Activated B cell treated with CpG ODN at 0.5 μM for 24 hours (primary cell): ENCODE results near the gene JAK1. TPM values are rescaled to one million over a fixed set of nuclear protein-coding genes. Genes with fewer than 3 reads are reported as not detected.

ENCODE experiments used
- ATAC-seq: fragments of 200-7000 bp; cut with Tn5 transposase; one replicate; pipeline ENCODE4 v1.10.0; 2021; ENCODE audit warnings: low read depth, mild to moderate bottlenecking, moderate library complexity
- CTCF ChIA-PET: fragments of 350-600 bp; sonication (Branson Sonifier 250); formaldehyde crosslinking; loops from one replicate; lab custom pipeline; 2021; ENCODE audit warnings: antibody characterized with exemption; lab: Charles Lee
- POLR2A ChIA-PET: fragments of 350-600 bp; sonication (Branson Sonifier 250); formaldehyde crosslinking; loops from one replicate; lab custom pipeline; 2021; ENCODE audit warnings: antibody characterized with exemption; lab: Charles Lee
- DNase-seq: peaks from one replicate; pipeline ENCODE4 v3.0.0; 2022
- H3K27ac Mint-ChIP-seq: one replicate; pipeline ENCODE4 v1.8.0; 2020; ENCODE audit warnings: mixed read lengths
- H3K27me3 Mint-ChIP-seq: one replicate; pipeline ENCODE4 v1.8.0; 2021; ENCODE audit warnings: mixed read lengths
- H3K36me3 Mint-ChIP-seq: one replicate; pipeline ENCODE4 v1.8.0; 2021; ENCODE audit warnings: low read depth, mixed read lengths
- H3K4me1 Mint-ChIP-seq: one replicate; pipeline ENCODE4 v1.8.0; 2021; ENCODE audit warnings: mixed read lengths
- H3K4me3 Mint-ChIP-seq: one replicate; pipeline ENCODE4 v1.8.0; 2020; ENCODE audit warnings: mild to moderate bottlenecking, mixed read lengths
- H3K9me3 Mint-ChIP-seq: one replicate; pipeline ENCODE4 v1.8.0; 2020; ENCODE audit warnings: mixed read lengths
- intact Hi-C: fragments of 100-400 bp; cut with micrococcal nuclease; formaldehyde crosslinking; loops from one replicate; pipeline ENCODE4 v1.15.1; 2024
- total RNA-seq: library from RNA; stranded (reverse); gene quantifications from 2 replicates; pipeline ENCODE4 v1.2.3, GENCODE V29; 2022
- TF ChIP-seq, protein P1 (sequence below): fragments of 200-600 bp; IDR thresholded peaks from one replicate; pipeline ENCODE4 v1.8.0; 2022; ENCODE audit warnings: antibody characterized with exemption, mild to moderate bottlenecking

The JAK1 gene
- total RNA-seq, 1 donor from 2014 or later: 215 TPM

DNA sequence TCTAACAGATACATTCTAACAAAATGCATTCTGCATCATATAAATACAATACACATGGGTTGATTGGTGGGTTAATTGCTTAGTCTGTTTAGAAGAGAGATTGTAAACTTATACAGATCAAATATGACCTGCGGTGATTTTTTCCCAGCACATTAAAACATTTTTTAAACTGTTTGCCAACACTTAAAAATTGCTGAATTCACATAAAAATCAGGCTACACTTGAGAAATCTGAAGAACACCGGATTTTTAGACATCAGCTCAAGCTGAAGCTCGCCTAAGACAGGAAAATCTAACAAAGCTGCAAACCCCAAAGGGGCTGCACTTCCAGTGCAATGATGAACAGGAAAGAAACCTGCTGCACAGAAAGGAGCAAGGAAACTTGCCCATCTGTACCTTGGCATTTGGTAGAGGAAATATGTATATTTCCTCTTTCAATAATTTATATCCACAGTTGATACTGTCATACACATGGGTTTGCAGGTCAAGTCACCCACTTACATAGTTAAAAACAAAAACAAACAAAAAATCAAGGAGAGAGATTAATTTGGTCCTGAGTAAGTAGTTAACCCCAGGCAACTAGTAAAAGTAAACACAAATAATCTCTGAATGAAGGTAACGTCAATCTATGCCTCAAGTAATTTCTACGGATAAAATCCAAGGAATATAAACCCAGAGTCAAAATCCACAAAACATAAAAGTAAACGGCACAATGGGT lies 30.4 kb upstream of the JAK1 start:
- ATAC-seq (no peak), DNase-seq (no peak)
- H3K36me3 Mint-ChIP-seq: no peaks in the 10 kb centered on the region
- ChIA-PET CTCF (no interaction called here), POLR2A (no interaction called here)
- H3K9me3 Mint-ChIP-seq: peaks cover 4% of the 10 kb centered on the region
- H3K4me1 Mint-ChIP-seq: peaks cover 17% of the 10 kb centered on the region
- intact Hi-C loops: no loop called here
- TF ChIP-seq, protein P1, sequence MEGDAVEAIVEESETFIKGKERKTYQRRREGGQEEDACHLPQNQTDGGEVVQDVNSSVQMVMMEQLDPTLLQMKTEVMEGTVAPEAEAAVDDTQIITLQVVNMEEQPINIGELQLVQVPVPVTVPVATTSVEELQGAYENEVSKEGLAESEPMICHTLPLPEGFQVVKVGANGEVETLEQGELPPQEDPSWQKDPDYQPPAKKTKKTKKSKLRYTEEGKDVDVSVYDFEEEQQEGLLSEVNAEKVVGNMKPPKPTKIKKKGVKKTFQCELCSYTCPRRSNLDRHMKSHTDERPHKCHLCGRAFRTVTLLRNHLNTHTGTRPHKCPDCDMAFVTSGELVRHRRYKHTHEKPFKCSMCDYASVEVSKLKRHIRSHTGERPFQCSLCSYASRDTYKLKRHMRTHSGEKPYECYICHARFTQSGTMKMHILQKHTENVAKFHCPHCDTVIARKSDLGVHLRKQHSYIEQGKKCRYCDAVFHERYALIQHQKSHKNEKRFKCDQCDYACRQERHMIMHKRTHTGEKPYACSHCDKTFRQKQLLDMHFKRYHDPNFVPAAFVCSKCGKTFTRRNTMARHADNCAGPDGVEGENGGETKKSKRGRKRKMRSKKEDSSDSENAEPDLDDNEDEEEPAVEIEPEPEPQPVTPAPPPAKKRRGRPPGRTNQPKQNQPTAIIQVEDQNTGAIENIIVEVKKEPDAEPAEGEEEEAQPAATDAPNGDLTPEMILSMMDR: no peak
- no peak overlapping the region for H3K4me3 Mint-ChIP-seq
- H3K27ac Mint-ChIP-seq: no peak overlapping the region
- no peaks in the 10 kb centered on the region for H3K27me3 Mint-ChIP-seq

GRCh38 chr1:64995316-64995715 lies 29.0 kb upstream of the JAK1 start:
- ChIA-PET CTCF (no interaction called here), POLR2A (no interaction called here)
- Mint-ChIP-seq H3K27ac (no peak overlapping the region), H3K4me1 (peaks cover 3% of the 10 kb centered on the region), H3K9me3 (peaks cover 4% of the 10 kb centered on the region), H3K4me3 (no peak overlapping the region), H3K36me3 (no peaks in the 10 kb centered on the region), H3K27me3 (no peaks in the 10 kb centered on the region)
- TF ChIP-seq, protein P1: no peak
- intact Hi-C loops: no loop called here
- no peak for DNase-seq
- no peak for ATAC-seq

GRCh38 chr1:64986903-64987871 lies 20.8 kb upstream of the JAK1 start:
- Mint-ChIP-seq H3K36me3 (no peaks in the 10 kb centered on the region), H3K27ac (no peak overlapping the region), H3K4me1 (peaks cover 15% of the 10 kb centered on the region), H3K27me3 (no peaks in the 10 kb centered on the region), H3K9me3 (no peaks in the 10 kb centered on the region), H3K4me3 (no peak overlapping the region)
- ATAC-seq (peak; percentile 42), DNase-seq (no peak)
- intact Hi-C loops: loop anchor here (2.0 kb wide), 1 partner anchor 20 kb away; the partner anchor contains the start of gene JAK1
- ChIA-PET CTCF (no interaction called here), POLR2A (interaction anchor here (1.2 kb wide), 1 partner anchor 14 kb away, joined by 5 read pairs; no protein-coding TSS in a partner anchor)
- TF ChIP-seq, protein P1: no peak

DNA sequence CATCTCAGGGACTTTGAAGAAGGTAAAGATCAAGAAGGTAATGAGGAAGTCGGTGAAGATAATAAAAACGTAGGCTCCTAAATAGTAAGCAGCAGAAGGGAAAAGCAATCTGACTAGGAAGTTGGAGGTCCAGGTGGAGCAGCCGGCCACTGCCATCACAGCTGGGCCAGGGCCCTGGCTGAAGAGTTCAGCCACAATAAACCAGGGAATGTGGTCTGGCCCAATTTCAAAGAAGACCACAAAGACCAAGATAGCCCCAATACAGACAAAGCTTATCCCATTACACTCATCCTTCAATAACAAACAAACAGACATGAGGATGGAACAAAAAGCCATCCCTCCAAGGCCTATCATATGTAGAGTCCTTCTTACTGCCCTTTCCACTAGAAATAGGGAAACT lies 18.4 kb upstream of the JAK1 start:
- ChIA-PET CTCF (no interaction called here), POLR2A (no interaction called here)
- no peak overlapping the region for H3K27ac Mint-ChIP-seq
- H3K4me1 Mint-ChIP-seq: peaks cover 20% of the 10 kb centered on the region
- TF ChIP-seq, protein P1: no peak
- ATAC-seq: no peak
- H3K36me3 Mint-ChIP-seq: no peaks in the 10 kb centered on the region
- no peak overlapping the region for H3K4me3 Mint-ChIP-seq
- no peak for DNase-seq
- no peaks in the 10 kb centered on the region for H3K27me3 Mint-ChIP-seq
- intact Hi-C loops: no loop called here
- peaks cover 2% of the 10 kb centered on the region for H3K9me3 Mint-ChIP-seq

- ChIA-PET POLR2A (no interaction called here), CTCF (no interaction called here)
- Mint-ChIP-seq H3K36me3 (no peaks in the 10 kb centered on the region), H3K4me1 (peaks cover 20% of the 10 kb centered on the region), H3K27me3 (no peaks in the 10 kb centered on the region), H3K9me3 (peaks cover 2% of the 10 kb centered on the region), H3K4me3 (no peak overlapping the region), H3K27ac (no peak overlapping the region)
- DNase-seq (no peak), ATAC-seq (no peak)
- TF ChIP-seq, protein P1: no peak
- intact Hi-C loops: no loop called here
These were observed 17.8 kb upstream of the JAK1 start for GRCh38 chr1:64984106-64984505.
